GM18858 (cell line): ENCODE results near the gene MAP2K5.
"Not testable (repeated sequence)": the region's sequence is repeated elsewhere in the genome, so short reads cannot be mapped to it uniquely, and the experiment has no call there.

ENCODE experiments used
- ATAC-seq: cut with Tn5 transposase; IDR thresholded peaks from one replicate; pipeline ENCODE4 v1.9.1; 2021; ENCODE audit not compliant: unreplicated experiment

The MAP2K5 gene

DNA sequence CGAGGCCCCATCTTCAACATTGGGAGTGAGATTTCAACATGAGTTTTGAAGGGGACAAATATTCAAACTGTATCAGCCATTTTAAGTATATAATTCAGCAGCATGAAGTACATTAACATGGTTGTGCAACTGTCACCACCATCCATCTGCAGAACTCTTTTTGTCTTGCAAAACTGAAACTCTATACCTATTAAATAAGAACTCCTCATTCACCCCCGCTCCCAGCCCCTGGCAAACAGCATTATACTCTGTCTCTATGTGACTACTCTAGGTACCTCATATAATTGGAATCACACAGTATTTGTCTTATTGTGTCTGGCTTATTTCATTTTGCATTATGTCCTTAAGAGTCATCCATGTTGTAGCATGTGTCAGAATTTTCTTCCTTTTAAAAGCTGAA lies 110.1 kb downstream of the MAP2K5 start:
- ATAC-seq, result no peak

DNA sequence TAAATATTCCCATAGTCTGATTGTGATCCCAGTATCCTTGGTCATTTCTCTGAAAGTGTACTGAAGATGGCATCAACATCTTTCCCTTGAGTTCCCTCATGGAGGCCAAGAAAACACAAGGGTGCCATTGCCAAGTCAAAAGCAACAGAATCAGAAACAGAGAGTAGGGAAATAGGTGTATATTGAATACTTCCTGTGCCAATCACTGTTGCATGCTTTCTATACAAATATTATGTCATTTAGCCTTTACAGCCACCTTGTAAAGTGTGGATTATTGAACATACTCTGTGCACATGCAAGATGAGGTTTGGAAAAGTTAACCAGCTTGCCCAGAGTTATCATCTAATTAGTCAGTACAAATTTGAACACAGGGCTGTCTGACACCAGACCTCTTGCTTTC lies 117.9 kb downstream of the MAP2K5 start:
- ATAC-seq, result no peak

DNA sequence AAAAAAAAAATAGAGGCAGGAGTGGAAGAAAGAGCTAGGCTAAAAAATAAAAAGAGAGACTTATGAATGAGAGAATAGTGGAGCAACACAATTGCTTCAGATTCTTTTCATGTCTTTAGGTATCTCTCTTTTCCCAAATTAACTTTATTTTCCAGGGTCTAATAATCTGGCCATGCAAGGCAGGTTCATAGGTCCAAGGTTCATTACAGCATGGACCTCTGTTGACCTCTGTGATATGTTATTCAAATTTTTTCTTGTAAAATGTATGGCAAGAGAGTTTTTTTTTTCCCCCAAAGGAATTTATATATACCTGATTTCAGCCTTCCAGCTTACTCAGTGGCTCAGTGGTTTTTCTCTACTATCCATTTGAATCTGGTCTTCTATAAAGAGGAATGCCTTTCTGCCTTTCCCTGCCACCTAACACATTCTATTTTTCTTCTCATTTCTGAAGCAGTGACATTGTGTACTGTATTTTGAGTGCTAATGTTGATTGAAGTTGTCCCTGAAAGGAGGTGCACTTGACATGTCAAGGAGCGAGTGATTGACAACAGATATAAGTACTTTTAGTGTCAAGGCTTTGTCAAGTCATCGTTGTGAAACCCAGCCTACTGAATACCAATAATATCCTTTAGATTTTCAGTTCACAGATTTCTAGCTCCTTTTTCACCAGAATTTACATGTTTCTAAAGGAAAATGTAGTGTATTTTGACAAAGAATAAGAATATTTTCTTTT lies 118.5 kb downstream of the MAP2K5 start:
- no peak for ATAC-seq

GRCh38 chr15:67670647-67671305 lies 128.3 kb downstream of the MAP2K5 start:
- ATAC-seq, result no peak

DNA sequence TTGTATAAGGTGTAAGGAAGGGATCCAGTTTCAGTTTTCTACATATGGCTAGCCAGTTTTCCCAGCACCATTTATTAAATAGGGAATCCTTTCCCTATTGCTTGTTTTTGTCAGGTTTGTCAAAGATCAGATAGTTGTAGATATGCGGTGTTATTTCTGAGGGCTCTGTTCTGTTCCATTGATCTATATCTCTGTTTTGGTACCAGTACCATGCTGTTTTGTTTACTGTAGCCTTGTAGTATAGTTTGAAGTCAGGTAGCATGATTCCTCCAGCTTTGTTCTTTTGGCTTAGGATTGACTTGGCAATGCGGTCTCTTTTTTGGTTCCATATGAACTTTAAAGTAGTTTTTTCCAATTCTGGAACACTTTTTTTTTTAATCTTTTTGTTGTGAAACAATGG lies 130.3 kb downstream of the MAP2K5 start:
- ATAC-seq, result not testable (repeated sequence)

- no peak for ATAC-seq
These were observed 132.5 kb downstream of the MAP2K5 start for GRCh38 chr15:67674983-67675382.

DNA sequence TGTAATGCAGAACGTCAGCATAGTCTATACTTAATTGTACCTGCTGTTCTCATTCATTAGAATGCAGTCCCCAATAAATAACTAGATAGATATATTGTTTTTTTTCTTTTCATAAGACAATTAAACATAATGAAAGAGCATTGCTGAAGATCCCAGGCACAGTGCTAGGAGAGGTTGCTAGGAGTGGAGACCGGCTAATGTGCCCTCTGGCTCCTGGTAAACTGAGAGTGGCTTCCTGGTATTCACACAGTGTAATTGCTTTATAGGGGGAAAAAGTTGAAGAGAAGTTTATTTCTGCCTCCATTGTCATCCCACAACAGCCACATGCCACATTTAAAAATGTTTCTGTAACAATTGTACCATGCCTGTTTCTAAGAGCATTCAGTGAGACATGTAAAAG lies 135.6 kb downstream of the MAP2K5 start:
- ATAC-seq, result no peak

- no peak for ATAC-seq
These were observed 136.5 kb downstream of the MAP2K5 start for GRCh38 chr15:67678993-67679392.

DNA sequence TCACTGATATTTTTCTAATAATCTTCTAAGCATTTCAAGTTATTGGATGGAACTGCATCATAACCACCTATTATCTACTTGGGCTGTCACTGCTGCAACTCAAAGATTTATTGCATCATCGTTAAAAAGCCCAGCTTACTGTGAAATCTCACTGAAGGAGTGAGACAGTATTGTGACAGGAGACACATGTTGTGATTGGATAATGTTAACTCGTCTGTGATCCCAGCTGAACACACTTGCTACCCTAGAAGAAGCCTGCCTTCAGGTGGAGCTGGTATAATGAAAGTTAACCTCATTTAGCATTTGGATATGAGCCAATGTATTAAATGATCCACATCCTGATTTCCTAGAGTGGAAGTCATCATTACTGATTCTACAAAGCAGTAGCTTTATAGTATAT lies 138.1 kb downstream of the MAP2K5 start:
- no peak for ATAC-seq

DNA sequence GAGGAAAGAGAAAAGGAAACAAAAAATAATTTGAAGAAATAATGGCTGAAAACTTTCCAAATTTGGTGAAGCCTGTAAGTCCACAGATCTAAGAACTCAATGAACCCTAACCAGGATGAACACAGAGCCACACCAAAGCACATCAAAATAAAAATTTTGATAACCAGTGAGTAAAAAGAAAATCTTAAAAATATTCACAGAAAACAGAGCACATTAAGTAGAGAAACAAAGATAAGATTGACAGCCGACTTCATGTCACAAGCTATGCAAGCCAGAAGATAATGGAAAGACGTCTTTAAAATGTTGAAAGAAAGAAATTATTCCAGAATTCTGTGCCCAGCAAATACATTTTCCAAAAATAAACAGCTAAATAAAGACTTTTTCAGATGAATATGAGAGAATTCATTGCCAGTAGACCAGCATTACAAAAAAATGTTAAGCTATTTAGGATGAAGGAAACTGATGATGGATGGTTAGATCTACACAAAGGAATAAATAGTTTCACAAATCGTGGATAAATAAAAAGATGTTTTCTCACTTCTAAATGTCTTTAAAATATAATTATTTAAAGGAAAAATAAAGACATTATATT lies 142.6 kb downstream of the MAP2K5 start:
- no peak for ATAC-seq

- no peak for ATAC-seq
These were observed 143.2 kb downstream of the MAP2K5 start for GRCh38 chr15:67685716-67686115.

- ATAC-seq, result no peak
These were observed 148.4 kb downstream of the MAP2K5 start for GRCh38 chr15:67690936-67691335.

DNA sequence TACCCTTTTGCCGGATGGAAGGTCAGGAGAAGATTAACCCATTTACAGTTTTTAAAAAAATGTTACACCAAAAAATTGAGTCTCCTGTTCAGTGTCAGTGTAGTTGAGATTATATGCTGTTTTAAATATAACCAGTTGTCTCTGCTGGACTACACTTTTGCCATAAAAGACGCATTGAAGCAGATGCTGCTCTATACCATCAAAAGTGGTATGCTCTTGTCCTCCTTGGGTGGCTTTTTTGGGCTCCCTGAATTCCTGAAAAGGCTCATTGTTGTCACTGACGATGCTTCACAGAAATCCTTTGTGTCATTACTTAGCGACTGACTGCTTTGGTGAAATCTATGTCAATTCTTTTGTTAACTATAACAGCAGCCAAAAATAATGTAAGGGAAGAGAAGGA lies 148.9 kb downstream of the MAP2K5 start:
- no peak for ATAC-seq

DNA sequence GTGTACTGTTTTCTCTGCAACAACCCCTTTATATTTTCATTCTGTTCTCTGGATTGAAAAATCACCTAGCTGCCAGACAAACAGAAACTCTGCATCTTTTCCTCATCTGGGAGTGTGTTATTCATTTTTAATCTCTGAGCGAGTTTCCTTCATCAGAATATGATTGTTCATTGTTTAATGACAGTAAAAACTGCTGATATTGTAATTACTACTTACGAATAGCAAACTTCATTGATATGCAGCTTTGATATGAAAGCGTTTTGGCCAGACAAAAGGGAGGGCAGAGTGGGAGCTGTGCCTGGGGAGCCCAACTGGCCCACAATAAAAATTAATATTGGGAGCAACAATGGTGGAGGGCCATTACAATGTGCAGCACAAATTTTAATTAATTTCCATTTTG lies 150.1 kb downstream of the MAP2K5 start:
- no peak for ATAC-seq

DNA sequence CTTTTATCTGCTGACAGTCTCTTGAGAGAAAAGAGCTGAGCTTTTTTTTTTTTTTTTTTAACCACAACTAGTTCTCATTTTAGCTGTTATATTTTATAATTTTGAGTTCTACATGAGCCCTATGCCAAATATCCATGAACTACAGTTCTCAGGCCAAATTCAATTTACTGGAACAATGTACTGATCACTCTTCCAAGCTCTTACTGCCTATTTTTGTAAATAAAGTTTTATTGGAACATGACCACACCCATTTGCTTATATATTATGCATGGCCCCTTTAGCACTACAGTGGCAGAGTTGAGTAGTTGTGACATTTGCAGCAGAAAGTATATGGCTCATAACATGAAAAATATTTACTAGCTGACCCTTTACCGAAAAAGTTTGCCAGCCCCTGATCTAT lies 153.6 kb downstream of the MAP2K5 start:
- ATAC-seq, result no peak

GRCh38 chr15:67700023-67700422 lies 157.5 kb downstream of the MAP2K5 start:
- no peak for ATAC-seq

GRCh38 chr15:67701669-67702068 lies 159.2 kb downstream of the MAP2K5 start:
- no peak for ATAC-seq

GRCh38 chr15:67707520-67708283 lies 165.2 kb downstream of the MAP2K5 start:
- no peak for ATAC-seq

DNA sequence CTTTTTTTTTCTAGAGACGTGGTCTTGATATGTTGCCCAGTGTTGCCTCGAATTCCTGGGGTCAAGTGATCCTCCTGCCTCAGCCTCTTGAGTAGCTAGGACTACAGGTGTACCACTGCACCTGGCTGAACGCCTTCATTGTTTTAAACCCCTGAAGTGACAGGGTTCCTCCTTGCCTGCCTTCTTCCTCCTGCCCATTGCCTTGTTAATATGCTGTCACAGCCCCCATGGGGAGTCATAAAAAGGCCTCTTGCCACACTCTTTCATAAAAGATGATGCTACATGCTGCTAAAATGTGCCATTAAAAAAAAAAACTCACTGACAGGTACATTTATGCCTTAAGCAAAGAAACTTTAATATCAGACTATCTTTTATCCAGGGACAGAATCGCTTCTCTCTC lies 166.0 kb downstream of the MAP2K5 start:
- no peak for ATAC-seq

DNA sequence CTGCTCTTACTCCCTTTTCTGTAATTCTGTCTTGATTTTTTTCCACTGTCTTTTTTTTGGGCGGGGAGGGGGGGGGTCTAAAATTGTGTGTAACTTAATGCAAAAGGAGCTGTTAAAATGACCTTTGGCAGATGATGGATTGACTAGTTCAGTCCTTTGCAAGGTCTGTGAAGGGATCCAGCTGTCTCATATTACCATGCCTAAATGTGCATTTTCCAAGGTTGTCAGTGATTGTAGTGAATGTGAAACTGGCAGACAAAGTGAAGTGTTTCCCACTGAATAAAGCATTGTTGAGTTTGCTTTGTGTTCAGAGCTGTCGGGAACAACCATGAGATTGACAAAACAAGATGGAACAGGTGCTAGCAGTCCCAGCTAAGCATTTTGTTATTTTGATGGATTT lies 172.7 kb downstream of the MAP2K5 start:
- no peak for ATAC-seq

DNA sequence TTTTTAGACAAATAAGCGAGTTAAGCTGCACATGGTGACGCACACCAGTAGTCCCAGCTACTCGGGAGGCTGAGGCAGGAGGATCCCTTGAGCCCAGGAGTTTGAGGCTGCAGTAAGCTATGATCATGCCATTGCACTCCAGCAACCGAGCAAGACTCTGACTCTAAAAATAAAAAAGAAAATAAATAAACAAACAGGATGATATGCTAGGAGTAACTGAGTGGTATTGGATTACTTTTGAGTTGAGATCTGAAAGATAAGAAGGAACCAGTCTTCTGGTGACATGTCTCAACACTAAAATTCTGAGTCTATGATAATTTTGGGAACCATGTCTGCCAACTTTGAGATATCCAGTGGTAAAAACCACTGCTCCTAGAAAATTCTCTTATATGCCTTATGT lies 173.7 kb downstream of the MAP2K5 start:
- ATAC-seq, result no peak

- no peak for ATAC-seq
These were observed 175.3 kb downstream of the MAP2K5 start for GRCh38 chr15:67717776-67718175.
